ENCODE measurements around the gene MSRB1.

GRCh38 chr16:1917056-1917664 lies 25.8 kb downstream of the MSRB1 start:
- TF ChIP-seq CTCF (IDR thresholded peaks at IDR 0.05 in 8 of 11, conservative IDR thresholded peaks at IDR 0.05 in 3 of 11) (no peak), POLR2A (IDR thresholded peaks at IDR 0.05) (no peak)

All from spleen (tissue), 7 donors.